Ishikawa (cell line): ENCODE results near the gene SNRPD1.

Experiments used
- CEBPB ChIP-seq: IDR thresholded peaks from 2 replicates; pipeline ENCODE4 v1.6.1; 2012
- CREB1 ChIP-seq: IDR thresholded peaks from 2 replicates; pipeline ENCODE4 v1.6.1; 2012; ENCODE audit warnings: low read depth
- EGR1 ChIP-seq: IDR thresholded peaks from 2 replicates; pipeline ENCODE4 v1.6.1; 2012
- EP300 ChIP-seq: IDR thresholded peaks from 2 replicates; pipeline ENCODE4 v1.6.1; 2012; ENCODE audit warnings: borderline replicate concordance
- FOXM1 ChIP-seq: IDR thresholded peaks from 2 replicates; pipeline ENCODE4 v1.6.1; 2012; ENCODE audit warnings: low read depth, borderline replicate concordance
- NFIC ChIP-seq: IDR thresholded peaks from 2 replicates; pipeline ENCODE4 v1.6.1; 2012
- RAD21 ChIP-seq: IDR thresholded peaks from 2 replicates; pipeline ENCODE4 v1.6.1; 2012; ENCODE audit warnings: low read depth
- TAF1 ChIP-seq: IDR thresholded peaks from 2 replicates; pipeline ENCODE4 v1.6.1; 2012; ENCODE audit warnings: low read depth, mild to moderate bottlenecking
- TCF12 ChIP-seq: IDR thresholded peaks from 2 replicates; pipeline ENCODE4 v1.6.1; 2012; ENCODE audit warnings: low read depth
- TEAD4 ChIP-seq: IDR thresholded peaks from 2 replicates; pipeline ENCODE4 v1.6.1; 2012
- YY1 ChIP-seq: IDR thresholded peaks from 2 replicates; pipeline ENCODE4 v1.6.1; 2012; ENCODE audit warnings: low read depth
- ZBTB7A ChIP-seq: IDR thresholded peaks from 2 replicates; pipeline ENCODE4 v1.6.1; 2012; ENCODE audit warnings: low read depth
- TF ChIP-seq, protein P1 (sequence below): IDR thresholded peaks from 2 replicates; pipeline ENCODE4 v1.6.1; 2012
- TF ChIP-seq, protein P2 (sequence below): IDR thresholded peaks from 2 replicates; pipeline ENCODE4 v1.6.1; 2012; ENCODE audit warnings: low read depth, mild to moderate bottlenecking
- TF ChIP-seq, protein P3 (sequence below): IDR thresholded peaks from 2 replicates; pipeline ENCODE4 v1.6.1; 2012

Gene SNRPD1

DNA sequence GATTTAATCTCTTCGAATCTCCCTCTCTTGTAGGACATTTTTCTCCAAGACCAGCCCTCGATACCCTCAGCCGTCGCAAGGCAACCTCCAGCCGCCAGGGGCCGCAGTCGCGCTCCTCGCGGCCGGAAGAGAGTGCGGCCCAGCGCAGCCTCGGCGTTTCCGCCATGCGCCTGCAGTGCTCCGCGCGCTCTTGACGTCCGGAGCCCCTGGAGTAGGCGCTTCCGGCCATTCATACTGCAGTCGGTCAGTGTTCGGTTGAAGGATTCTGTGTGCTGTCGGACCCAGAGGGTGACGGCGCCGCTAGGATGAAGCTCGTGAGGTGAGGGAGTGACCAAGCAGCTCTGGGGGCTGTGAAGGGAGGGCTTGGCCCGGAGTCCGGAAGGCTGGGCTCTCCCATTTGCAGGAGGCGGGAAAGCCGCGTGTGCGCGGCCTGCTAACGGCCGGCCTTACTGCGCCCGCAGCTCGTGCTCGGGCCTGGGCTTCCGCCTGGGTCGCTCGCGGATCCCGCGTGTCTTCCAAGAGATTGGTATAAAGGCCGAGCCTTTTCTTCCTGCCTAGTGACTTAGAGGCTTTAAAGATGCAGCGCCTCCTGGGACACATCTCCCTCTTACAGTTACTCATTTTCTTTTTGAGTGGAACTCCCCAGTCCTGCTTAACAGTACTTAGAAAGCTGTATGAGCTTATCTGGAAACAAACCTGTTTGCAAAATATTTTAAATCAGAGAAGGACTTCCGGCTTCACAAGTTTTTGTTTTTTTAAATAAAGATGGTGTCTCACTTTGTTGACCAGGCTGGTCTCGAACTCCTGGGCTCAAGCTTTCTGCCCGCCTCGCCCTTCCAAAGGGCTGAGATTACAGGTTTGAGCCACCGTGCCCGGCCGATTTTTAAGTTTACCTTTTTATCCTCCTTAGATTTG is at the start of gene SNRPD1:
TSS of gene SNRPD1 (plus strand) at position 190 of the 915 bp plus-strand sequence. CDS start at position 306, 116 bp downstream.
- TF ChIP-seq, protein P1, sequence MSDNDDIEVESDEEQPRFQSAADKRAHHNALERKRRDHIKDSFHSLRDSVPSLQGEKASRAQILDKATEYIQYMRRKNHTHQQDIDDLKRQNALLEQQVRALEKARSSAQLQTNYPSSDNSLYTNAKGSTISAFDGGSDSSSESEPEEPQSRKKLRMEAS, result peak; percentile 99
- TF ChIP-seq CREB1, result peak; percentile 57
- TF ChIP-seq CEBPB, result no peak
- peak; percentile 50; the same call in 1 of the 2 replicates for TF ChIP-seq EP300
- peak; percentile 30; the same call in 1 of the 2 replicates for TF ChIP-seq NFIC
- peak; percentile 11; the same call in 1 of the 2 replicates for TF ChIP-seq EGR1
- TF ChIP-seq, protein P2, sequence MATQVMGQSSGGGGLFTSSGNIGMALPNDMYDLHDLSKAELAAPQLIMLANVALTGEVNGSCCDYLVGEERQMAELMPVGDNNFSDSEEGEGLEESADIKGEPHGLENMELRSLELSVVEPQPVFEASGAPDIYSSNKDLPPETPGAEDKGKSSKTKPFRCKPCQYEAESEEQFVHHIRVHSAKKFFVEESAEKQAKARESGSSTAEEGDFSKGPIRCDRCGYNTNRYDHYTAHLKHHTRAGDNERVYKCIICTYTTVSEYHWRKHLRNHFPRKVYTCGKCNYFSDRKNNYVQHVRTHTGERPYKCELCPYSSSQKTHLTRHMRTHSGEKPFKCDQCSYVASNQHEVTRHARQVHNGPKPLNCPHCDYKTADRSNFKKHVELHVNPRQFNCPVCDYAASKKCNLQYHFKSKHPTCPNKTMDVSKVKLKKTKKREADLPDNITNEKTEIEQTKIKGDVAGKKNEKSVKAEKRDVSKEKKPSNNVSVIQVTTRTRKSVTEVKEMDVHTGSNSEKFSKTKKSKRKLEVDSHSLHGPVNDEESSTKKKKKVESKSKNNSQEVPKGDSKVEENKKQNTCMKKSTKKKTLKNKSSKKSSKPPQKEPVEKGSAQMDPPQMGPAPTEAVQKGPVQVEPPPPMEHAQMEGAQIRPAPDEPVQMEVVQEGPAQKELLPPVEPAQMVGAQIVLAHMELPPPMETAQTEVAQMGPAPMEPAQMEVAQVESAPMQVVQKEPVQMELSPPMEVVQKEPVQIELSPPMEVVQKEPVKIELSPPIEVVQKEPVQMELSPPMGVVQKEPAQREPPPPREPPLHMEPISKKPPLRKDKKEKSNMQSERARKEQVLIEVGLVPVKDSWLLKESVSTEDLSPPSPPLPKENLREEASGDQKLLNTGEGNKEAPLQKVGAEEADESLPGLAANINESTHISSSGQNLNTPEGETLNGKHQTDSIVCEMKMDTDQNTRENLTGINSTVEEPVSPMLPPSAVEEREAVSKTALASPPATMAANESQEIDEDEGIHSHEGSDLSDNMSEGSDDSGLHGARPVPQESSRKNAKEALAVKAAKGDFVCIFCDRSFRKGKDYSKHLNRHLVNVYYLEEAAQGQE, result no peak
- no peak for TF ChIP-seq ZBTB7A
- peak; percentile 95 for TF ChIP-seq TAF1
- peak; percentile 56; the same call in 1 of the 2 replicates for TF ChIP-seq FOXM1
- TF ChIP-seq, protein P3, sequence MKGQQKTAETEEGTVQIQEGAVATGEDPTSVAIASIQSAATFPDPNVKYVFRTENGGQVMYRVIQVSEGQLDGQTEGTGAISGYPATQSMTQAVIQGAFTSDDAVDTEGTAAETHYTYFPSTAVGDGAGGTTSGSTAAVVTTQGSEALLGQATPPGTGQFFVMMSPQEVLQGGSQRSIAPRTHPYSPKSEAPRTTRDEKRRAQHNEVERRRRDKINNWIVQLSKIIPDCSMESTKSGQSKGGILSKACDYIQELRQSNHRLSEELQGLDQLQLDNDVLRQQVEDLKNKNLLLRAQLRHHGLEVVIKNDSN, result no peak; the same call in 1 of the 2 replicates
- TF ChIP-seq YY1, result peak; percentile 88
- TF ChIP-seq TEAD4, result peak; percentile 37; the same call in 1 of the 2 replicates
- peak; percentile 77 for TF ChIP-seq TCF12
- no peak for TF ChIP-seq RAD21

DNA sequence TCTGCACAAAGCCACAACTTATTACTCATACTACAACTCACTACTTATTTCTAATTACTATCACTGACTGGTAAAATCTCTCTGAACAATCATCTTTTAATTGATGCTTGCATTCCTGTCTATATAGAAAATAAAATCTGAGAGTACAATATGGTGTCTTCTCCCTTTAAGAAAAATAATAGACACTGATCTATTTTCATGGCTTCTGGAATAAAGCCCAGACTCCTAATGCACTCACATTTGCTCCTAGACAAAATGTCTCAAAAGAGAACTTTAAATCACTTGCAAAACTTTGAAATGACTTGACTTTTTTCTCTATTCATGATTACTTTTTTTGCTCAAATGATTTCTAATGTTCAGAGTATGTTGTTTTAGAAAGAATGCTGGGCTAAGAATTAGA is 40.3 kb upstream of the SNRPD1 start:
- no peak for TF ChIP-seq TAF1
- TF ChIP-seq, protein P1, result no peak
- no peak for TF ChIP-seq TEAD4
- TF ChIP-seq EP300, result no peak
- no peak for TF ChIP-seq TCF12
- TF ChIP-seq NFIC, result no peak
- no peak for TF ChIP-seq FOXM1
- TF ChIP-seq RAD21, result no peak

DNA sequence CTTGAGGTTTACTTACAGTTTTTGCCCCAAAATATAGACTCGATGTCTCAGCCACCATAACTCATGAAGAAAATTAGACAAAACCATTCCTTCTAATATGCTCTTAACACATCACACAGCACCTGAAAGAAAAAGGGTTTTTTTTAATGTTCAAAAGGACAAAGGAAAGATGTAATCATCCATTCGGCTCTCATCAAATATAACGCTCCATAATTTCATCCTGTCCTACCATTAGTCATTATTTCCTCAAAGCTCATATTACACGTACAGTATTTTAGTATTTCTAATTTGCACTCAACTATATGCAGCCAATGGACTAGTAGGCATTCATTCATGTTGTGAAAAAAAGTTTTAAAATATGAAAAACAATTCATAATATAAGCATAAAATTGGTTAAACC is 36.5 kb upstream of the SNRPD1 start:
- no peak for TF ChIP-seq RAD21
- TF ChIP-seq EGR1, result no peak
- TF ChIP-seq NFIC, result no peak
- TF ChIP-seq CEBPB, result no peak
- TF ChIP-seq TAF1, result no peak
- no peak for TF ChIP-seq FOXM1
- no peak for TF ChIP-seq EP300
- no peak for TF ChIP-seq ZBTB7A
- no peak for TF ChIP-seq TCF12
- TF ChIP-seq, protein P2, result no peak
- TF ChIP-seq CREB1, result no peak
- TF ChIP-seq YY1, result no peak
- TF ChIP-seq, protein P1, result no peak
- TF ChIP-seq, protein P3, result no peak
- no peak for TF ChIP-seq TEAD4

DNA sequence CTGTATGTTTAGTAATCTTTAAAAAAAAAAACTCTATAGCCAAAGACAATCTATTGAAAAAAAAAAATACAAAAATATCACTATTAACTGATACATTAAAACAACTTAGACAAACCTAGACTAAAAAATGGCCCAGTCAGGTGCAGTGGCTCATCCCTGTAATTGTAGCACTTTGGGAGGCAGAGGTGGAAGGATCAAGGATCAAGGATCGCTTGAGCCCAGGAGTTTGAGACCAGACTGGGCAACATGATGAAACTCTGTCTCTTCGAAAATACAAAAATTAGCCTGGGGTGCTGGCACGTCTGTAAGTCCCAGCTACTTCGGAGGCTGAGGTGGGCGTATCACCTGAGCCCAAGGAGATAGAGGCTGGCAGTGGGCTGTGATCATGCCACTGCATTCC is 27.7 kb upstream of the SNRPD1 start:
- TF ChIP-seq NFIC (no peak), RAD21 (no peak)
- TF ChIP-seq, protein P3, result no peak
